HAP-1 (cell line): ENCODE results near the gene STARD9.

Experiments used
- DNase-seq, 2 experiments: peaks; one replicate each; pipeline ENCODE4 v3.0.0-alpha.2; 2016 to 2020; ENCODE audit warnings: low spot score in 2 of 2
- H3K27me3 ChIP-seq: fragments of 250-450 bp; sonication (Bioruptor Pico); 2 replicates; pipeline ENCODE4 v1.5.1; 2020; ENCODE audit warnings: low read depth, mild to moderate bottlenecking, moderate library complexity
- H3K36me3 ChIP-seq: fragments of 250-450 bp; sonication (Bioruptor Pico); replicated peaks from 2 replicates; pipeline ENCODE4 v1.5.1; 2020; ENCODE audit warnings: mild to moderate bottlenecking
- H3K4me1 ChIP-seq: fragments of 250-450 bp; sonication (Bioruptor Pico); 2 replicates; pipeline ENCODE4 v1.5.1; 2020; ENCODE audit warnings: mild to moderate bottlenecking
- H3K4me3 ChIP-seq: fragments of 250-450 bp; sonication (Bioruptor Pico); 2 replicates; pipeline ENCODE4 v1.5.1; 2020; ENCODE audit warnings: mild to moderate bottlenecking, moderate library complexity
- H3K9me3 ChIP-seq: fragments of 250-450 bp; sonication (Bioruptor Pico); 2 replicates; pipeline ENCODE4 v1.5.1; 2020; ENCODE audit warnings: mild to moderate bottlenecking, moderate library complexity
- in situ Hi-C: fragments of 300-500 bp; cut with MboI; formaldehyde crosslinking; loops from 3 replicates; pipeline ENCODE4 v1.14.3; 2020; ENCODE audit warnings: low sequenced_read_pairs, inconsistent platforms, mixed read lengths

Gene STARD9

GRCh38 chr15:42623951-42624350 lies 48.5 kb downstream of the STARD9 start:
- in situ Hi-C loops: no loop called here
- Histone ChIP-seq H3K4me3 (no peak overlapping the region), H3K36me3 (no peaks in the 10 kb centered on the region), H3K9me3 (no peaks in the 10 kb centered on the region), H3K4me1 (peaks cover 2% of the 10 kb centered on the region), H3K27me3 (no peaks in the 10 kb centered on the region)
- DNase-seq: no peak

DNA sequence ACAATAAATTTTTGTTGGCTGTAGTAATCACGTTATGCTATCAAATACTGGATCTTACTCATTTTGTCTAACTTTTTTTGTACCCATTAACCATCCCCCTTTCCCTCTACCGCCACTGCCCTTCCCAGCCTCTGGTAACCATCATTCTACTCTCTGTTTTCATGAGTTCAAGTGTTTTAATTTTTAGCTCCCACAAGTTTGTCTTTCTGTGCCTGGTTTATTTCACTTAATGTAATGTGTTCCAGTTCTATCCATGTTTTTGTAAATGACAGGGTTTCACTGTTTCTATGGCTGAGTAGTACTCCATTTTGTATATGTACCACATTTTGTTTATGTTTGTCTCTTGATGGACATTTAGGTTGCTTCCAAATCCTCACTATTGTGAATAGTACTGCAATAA lies 52.1 kb downstream of the STARD9 start:
- H3K9me3 ChIP-seq: no peaks in the 10 kb centered on the region; the same call in 1 of the 2 replicates
- no peak overlapping the region for H3K4me3 ChIP-seq
- H3K27me3 ChIP-seq: no peaks in the 10 kb centered on the region
- no peak for DNase-seq
- H3K36me3 ChIP-seq: no peaks in the 10 kb centered on the region
- in situ Hi-C loops: no loop called here
- H3K4me1 ChIP-seq: no peaks in the 10 kb centered on the region

DNA sequence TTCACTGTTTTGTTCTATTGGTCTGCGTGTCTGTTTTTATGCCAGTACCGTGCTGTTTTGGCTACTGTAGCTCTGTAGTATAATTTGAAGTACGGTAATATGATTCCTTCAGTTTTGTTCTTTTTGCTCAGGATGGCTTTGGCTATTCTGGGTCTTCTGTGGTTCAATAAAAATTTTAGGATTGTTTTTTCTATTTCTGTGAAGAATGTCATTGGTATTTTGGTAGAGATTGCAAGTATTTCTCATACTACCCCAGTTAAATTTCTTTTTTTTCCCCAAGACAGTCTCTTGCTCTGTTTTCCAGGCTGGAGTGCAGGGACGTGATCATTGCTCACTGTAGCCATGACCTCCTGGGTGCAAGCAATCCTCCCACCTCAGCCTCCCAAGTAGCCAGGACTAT lies 53.4 kb downstream of the STARD9 start:
- DNase-seq: no peak
- Histone ChIP-seq H3K4me1 (no peaks in the 10 kb centered on the region), H3K36me3 (no peaks in the 10 kb centered on the region), H3K27me3 (no peaks in the 10 kb centered on the region), H3K9me3 (no peaks in the 10 kb centered on the region; the same call in 1 of the 2 replicates), H3K4me3 (no peak overlapping the region)
- in situ Hi-C loops: no loop called here

DNA sequence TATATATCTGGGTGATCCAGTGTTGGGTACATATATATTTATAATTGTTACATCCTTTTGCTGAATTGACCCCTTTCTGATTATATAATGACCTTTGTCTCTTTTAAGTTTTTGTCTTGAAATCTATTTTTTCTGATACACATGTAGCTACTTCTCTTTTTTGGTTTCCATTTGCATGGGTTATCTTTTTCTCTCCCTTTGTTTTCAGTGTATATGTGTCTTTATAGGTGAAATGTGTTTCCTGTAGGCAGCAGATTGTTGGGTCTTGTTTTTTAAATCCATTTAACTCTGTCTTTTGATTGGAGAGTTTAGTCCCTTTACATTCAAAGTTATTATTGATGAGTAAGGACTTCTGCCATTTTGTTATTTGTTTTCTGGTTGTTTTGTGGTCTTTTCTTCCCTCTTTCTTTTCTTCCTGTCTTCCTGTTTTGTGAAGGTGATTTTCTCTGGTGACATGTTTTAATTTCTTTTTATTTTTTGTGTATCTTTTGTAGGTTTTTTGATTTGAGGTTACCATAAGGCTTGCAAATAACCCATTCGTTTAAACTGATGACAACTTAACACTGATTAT lies 56.8 kb downstream of the STARD9 start:
- Histone ChIP-seq H3K4me3 (no peak overlapping the region), H3K36me3 (no peaks in the 10 kb centered on the region), H3K9me3 (no peaks in the 10 kb centered on the region; the same call in 1 of the 2 replicates), H3K27me3 (no peaks in the 10 kb centered on the region), H3K4me1 (no peaks in the 10 kb centered on the region)
- in situ Hi-C loops: no loop called here
- DNase-seq: no peak

DNA sequence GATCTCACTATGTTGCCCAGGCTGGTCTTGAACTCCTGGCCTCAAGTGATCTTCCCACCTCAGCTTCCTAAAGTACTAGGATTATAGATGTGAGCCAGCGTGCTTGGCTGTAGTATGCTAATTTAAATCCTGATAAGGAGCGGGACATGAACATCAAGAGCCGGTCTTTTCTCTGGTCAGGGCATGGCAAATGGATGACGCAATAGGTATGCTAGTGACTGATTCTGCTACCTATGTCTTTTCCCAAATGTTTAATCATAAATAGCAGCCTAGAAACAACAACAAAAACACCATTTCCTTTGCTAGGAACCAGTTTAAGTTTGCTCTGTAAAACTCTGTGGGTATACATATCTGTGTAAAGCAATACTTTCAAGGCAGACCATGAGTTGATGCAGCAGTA lies 64.7 kb downstream of the STARD9 start:
- H3K4me3 ChIP-seq: no peak overlapping the region
- H3K9me3 ChIP-seq: no peaks in the 10 kb centered on the region
- H3K27me3 ChIP-seq: no peaks in the 10 kb centered on the region
- in situ Hi-C loops: no loop called here
- DNase-seq: no peak
- H3K4me1 ChIP-seq: no peaks in the 10 kb centered on the region
- H3K36me3 ChIP-seq: peaks cover 9% of the 10 kb centered on the region

DNA sequence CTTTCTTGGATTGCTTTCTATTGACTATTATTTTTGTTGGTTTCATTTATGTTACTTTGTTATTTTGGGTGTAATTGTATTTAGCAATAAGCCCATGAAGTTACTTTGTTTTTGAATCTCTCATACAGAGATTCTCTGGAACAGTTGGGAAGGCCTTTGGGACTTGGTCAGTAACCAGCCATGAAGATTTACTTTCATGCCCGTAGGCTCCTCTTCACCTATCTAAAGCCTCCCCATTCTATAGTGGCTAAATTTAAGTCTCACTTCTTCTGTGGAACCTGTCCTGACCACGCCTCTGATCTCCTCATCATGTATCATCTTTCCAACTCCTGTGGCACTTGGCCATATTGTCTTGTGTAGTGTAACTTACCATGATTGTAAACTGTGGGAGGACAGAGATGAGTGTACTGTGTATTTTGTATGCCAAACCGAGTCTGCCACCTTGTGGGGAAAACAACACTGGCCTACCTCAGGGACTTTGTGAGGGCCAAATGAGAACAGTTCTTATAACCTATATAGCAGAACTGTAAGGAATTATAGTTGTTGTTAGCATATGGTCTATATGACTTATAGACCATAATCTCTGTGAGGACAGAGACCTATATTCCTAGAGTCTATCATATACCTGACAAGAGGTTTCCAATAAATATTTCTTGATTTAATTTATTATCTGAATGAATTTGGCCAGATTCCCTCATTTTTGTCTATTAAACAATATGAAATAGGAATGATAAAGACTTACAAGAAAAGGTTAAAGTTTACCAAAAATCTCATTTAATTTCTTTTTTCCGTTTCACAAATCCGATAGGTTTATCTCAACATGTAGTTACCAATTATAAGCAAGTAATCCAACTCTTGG lies 75.0 kb downstream of the STARD9 start:
- Histone ChIP-seq H3K4me1 (no peaks in the 10 kb centered on the region), H3K9me3 (no peaks in the 10 kb centered on the region), H3K27me3 (no peaks in the 10 kb centered on the region), H3K4me3 (no peak overlapping the region), H3K36me3 (peaks cover 10% of the 10 kb centered on the region)
- DNase-seq: peak; percentile 66 to 70
- in situ Hi-C loops: no loop called here

DNA sequence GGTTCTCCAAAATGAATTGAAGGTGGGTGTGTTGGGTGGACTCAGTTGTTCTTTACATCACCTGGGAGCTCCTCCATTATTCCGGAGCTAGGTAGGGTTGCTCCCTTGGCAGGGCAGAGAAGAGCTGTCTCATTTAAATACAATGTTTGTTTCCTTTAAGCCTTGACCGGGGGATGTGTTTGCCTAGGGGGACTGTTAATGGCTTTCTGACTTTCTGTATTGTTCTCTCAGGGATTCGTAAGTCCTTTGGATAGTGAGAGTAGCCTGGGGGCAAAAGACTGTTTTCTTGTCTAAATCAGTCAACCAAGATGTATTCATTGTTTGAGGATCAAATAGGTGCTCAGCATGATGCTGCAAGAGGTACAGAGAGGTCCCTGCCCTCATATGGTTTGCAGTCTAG lies 90.4 kb downstream of the STARD9 start:
- no peaks in the 10 kb centered on the region; the same call in 1 of the 2 replicates for H3K4me1 ChIP-seq
- H3K36me3 ChIP-seq: peaks cover 5% of the 10 kb centered on the region; the same call in 1 of the 2 replicates
- DNase-seq: peak in 1 of 2 experiments; percentile 14
- H3K9me3 ChIP-seq: no peaks in the 10 kb centered on the region
- H3K4me3 ChIP-seq: no peak overlapping the region
- H3K27me3 ChIP-seq: no peaks in the 10 kb centered on the region
- in situ Hi-C loops: no loop called here

- in situ Hi-C loops: no loop called here
- Histone ChIP-seq H3K36me3 (peaks cover 5% of the 10 kb centered on the region; the same call in 1 of the 2 replicates), H3K4me3 (no peak overlapping the region), H3K9me3 (no peaks in the 10 kb centered on the region), H3K4me1 (no peaks in the 10 kb centered on the region; the same call in 1 of the 2 replicates), H3K27me3 (no peaks in the 10 kb centered on the region)
- no peak for DNase-seq
These were observed 92.4 kb downstream of the STARD9 start for GRCh38 chr15:42667855-42668254.

DNA sequence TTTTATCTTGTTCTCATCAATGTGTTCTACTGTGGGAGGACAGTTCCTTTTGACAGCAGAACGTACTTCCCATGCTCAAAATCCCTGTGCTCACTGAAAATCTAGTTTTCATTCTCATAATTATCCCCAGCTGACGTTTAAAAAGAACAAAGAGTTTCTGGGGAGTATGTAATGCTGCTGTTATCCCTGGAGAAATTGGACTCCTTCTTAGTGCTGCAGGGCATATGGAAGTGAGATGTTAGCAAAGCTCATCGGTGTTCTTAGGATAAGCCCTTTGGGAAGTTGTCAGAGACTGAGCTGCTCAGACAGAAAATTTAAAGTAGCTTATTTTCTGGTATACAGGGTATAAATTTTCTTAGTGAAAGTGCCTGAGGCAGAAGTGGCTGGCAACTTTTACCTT lies 95.0 kb downstream of the STARD9 start:
- no peaks in the 10 kb centered on the region; the same call in 1 of the 2 replicates for H3K9me3 ChIP-seq
- DNase-seq: no peak
- H3K4me1 ChIP-seq: no peaks in the 10 kb centered on the region; the same call in 1 of the 2 replicates
- H3K36me3 ChIP-seq: peaks cover 10% of the 10 kb centered on the region
- in situ Hi-C loops: no loop called here
- no peak overlapping the region for H3K4me3 ChIP-seq
- H3K27me3 ChIP-seq: no peaks in the 10 kb centered on the region

DNA sequence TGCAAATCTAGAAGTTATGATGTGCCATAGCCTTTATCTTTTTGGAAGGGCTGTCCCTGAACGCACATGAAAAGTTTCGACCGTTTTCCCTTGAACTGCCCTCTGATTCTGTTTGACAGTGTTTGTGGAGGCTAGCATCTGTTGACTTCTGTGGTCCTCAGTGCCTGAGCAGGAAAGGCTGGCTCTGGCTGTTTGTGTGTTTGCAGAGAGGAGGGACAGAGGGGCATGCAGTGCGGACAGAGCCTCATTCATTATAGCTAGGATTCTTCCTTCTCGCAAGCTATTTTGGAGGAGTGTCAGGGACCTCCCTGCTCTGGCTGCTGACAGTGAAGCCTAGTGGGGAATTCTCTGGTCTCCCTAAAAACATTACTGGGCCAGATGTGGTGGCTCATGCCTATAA lies 97.0 kb downstream of the STARD9 start:
- Histone ChIP-seq H3K9me3 (no peaks in the 10 kb centered on the region; the same call in 1 of the 2 replicates), H3K4me3 (no peak overlapping the region), H3K36me3 (peaks cover 21% of the 10 kb centered on the region), H3K4me1 (no peaks in the 10 kb centered on the region; the same call in 1 of the 2 replicates), H3K27me3 (no peaks in the 10 kb centered on the region)
- in situ Hi-C loops: no loop called here
- DNase-seq: no peak

- Histone ChIP-seq H3K4me3 (no peak overlapping the region), H3K27me3 (no peaks in the 10 kb centered on the region), H3K36me3 (peaks cover 18% of the 10 kb centered on the region), H3K9me3 (no peaks in the 10 kb centered on the region; the same call in 1 of the 2 replicates), H3K4me1 (no peaks in the 10 kb centered on the region; the same call in 1 of the 2 replicates)
- no peak for DNase-seq
- in situ Hi-C loops: no loop called here
These were observed 99.1 kb downstream of the STARD9 start for GRCh38 chr15:42674472-42674871.

- no peak for DNase-seq
- H3K9me3 ChIP-seq: no peaks in the 10 kb centered on the region; the same call in 1 of the 2 replicates
- in situ Hi-C loops: no loop called here
- peaks cover 18% of the 10 kb centered on the region for H3K36me3 ChIP-seq
- H3K4me1 ChIP-seq: no peaks in the 10 kb centered on the region; the same call in 1 of the 2 replicates
- no peaks in the 10 kb centered on the region for H3K27me3 ChIP-seq
- H3K4me3 ChIP-seq: no peak overlapping the region
These were observed 99.6 kb downstream of the STARD9 start for GRCh38 chr15:42675021-42675420.

GRCh38 chr15:42679285-42680141 lies 104.1 kb downstream of the STARD9 start:
- H3K27me3 ChIP-seq: no peaks in the 10 kb centered on the region
- H3K36me3 ChIP-seq: peaks cover 43% of the 10 kb centered on the region
- no peak for DNase-seq
- no peak overlapping the region for H3K4me3 ChIP-seq
- no peaks in the 10 kb centered on the region for H3K4me1 ChIP-seq
- in situ Hi-C loops: no loop called here
- H3K9me3 ChIP-seq: no peaks in the 10 kb centered on the region
